GM18505 (cell line): ENCODE measurements around the gene NHLH1.

Experiments
- ATAC-seq: cut with Tn5 transposase; IDR thresholded peaks from one replicate; pipeline ENCODE4 v1.9.1; 2021; ENCODE audit not compliant: unreplicated experiment
- POLR2A ChIP-seq: IDR thresholded peaks from 4 replicates; pipeline ENCODE4 v1.6.1; 2011; ENCODE audit warnings: borderline replicate concordance; ENCODE audit not compliant: insufficient read depth, insufficient read length; ENCODE audit errors: extremely low read depth

NHLH1 gene

DNA sequence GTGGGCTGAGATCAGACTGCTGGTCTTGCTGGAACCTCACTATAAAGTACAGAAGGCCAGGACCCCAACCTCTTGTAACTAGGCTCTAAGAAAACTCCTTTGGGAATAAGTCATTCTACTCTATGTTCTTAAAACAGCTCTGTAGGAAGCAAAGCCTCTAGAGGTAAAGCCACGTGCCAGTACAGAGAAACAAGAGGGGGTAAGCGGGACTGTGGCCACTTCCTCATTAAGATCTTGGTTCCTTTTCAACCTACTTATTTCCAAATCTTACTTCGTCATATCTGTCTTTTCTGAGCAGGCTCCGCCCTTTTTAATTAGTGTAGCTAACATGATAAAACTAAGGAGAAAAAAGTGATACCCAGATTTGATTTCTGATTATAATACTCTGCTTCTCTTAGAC, 19.9 kb upstream of the NHLH1 start:
- no peak for ATAC-seq

DNA sequence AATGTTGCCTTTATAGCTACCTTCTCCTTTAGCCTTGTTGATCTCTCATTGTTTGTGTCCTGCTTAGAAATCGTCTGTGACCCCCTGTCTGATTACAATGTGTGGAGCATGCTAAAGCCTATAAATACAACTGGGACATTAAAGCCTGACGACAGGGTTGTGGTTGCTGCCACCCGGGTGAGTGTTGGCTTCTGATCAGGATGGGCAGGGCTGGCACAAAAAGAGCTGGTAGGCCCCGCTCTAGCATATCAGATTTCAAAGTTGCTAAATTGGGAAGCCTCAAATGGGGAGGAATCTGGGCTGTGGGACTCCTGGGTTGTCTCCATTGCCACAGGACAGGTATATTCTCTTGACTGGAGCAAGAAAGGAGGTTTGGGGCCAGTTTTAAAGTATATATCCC, 15.2 kb upstream of the NHLH1 start:
- no peak for ATAC-seq
- no peak for TF ChIP-seq POLR2A

More for the DNA sequence above, 19.9 kb upstream of the NHLH1 start:
- no peak for TF ChIP-seq POLR2A

DNA sequence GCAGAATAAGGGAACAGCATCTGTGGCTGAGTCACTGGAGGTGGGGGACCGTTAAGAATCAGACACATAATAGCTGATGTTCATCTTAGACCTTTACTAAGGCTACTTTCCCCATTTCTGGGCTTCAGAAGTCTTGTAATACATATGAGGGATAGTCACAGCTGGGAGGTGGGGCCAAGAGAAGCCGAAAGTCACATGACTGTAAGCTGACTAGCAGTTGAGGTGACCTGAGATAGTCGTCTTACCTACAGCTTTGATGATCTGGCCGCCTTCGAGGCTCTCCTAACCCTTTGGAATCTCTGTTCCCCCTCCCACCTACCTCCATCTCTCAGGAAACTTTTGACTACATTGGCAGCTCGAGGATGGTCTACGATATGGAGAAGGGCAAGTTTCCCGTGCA, 14.3 kb upstream of the NHLH1 start:
- no peak for TF ChIP-seq POLR2A
- no peak for ATAC-seq

DNA sequence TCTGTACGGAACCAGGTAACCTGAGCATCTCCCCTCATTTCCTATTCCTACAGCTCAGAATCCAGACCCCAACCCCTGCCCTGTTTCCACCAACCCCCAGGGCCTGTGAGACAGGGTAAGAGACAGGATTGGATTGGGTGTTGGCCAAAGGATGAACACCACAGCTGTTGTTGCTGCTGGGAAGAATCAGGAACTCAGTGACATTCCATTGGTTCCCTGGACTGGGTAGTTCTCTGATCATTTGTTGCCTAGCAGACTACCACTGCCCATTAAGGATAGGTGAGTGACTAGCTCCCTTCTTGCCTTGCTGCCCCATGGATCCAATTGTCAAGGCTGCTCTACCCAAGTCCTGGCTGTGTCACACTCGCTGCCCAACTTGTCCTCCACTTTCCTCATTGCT, 13.6 kb upstream of the NHLH1 start:
- no peak for ATAC-seq
- TF ChIP-seq POLR2A: no peak

DNA sequence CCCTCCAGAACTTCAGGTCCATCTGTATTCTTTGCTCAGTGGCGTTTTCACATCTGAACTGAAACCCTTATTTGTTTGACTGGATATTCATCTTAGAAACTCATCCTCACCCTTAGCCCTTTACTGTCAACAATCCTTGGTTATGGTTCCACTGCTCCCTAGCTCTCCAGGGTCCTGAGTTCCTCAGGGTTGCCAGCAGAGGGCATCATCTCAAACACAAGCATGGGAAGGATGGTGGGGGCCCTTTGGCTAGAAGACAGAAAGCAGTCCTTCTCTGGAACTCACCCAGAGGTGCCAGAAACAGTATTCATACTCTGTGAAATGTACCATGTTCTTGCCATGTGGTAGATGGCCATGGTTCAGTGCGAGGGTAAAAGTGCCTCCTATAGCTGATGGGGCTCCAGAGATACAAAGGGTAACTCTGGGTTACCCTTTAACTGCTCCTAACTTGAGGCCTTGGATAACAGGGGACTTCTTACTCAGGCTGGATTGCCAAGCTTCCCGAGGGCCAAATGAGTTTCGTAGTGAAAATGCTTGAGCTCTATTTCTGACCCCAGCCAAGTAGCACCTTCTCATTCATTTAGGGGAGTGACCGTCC, 12.4 kb upstream of the NHLH1 start:
- ATAC-seq: no peak
- no peak for TF ChIP-seq POLR2A

DNA sequence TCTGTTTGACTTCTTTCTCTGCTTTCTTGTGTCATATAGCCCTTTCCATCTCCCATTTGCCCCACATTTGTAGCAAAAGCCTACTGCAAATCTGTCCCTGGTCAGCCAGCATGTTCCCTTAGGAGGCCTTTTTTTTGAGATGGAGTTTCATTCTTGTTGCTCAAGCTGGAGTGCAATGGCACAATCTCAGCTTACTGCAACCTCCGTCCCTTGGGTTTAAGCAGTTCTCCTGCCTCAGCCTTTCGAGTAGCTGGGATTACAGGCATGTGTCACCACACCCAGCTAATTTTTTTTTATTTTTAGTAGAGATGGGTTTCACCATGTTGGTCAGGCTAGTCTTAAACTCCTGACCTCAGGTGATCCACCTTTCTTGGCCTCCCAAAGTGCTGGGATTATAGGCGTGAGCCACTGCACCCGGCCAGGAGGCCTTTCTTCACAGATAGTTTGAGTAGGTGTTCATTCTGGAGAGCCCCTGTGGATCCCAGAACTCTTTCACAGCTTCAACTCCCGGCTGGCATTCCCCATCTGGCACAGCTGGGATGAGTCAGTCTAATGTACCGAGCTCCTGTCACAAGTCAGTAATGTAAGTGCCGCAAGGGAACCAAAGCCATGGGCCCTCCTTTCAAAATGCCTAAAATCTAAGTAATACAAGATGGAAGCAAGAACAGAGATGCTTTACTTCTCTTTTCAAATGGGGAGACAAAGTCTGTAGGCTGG, 9.4 kb upstream of the NHLH1 start:
- TF ChIP-seq POLR2A: no peak
- ATAC-seq: no peak

DNA sequence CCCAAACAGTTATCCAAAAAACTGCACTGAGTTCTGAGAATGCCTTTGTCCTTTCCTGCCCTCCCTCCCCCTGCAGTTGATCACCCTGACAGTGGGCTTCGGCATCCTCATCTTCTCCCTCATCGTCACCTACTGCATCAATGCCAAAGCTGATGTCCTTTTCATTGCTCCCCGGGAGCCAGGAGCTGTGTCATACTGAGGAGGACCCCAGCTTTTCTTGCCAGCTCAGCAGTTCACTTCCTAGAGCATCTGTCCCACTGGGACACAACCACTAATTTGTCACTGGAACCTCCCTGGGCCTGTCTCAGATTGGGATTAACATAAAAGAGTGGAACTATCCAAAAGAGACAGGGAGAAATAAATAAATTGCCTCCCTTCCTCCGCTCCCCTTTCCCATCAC, 8.8 kb upstream of the NHLH1 start:
- no peak for ATAC-seq

DNA sequence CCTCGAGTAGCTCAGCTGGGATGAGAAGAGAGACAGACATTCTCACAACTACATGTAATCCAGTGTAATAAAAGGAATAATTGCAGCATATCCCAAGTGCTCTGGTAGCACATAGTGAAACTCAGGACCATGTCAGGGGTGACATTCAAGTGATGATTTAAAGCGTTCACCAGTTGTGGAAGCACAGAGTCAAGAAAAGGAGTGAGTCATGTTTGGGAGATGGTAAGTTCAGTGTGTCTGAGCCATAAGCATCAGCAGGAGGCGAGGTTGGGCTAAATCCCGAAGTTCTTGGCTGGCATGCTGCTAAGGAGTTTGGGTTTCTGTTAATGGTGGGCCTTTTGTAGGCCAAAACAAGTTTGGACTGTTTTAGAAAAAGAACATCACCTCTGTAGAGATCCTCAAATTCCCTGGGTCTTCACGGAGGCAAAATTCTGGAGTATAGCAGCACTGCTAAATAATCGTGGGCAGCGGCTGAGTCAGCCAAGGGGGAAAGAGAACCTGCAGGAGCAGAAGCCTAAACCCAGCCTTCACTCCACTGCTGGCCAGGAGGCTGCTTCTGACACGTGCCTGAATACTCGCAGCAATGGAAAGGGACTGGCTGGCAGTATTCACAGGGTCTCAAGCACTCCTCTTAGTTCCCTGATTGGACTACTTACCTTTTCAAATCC, 7.2 kb upstream of the NHLH1 start:
- ATAC-seq: no peak

More for the DNA sequence above, 8.8 kb upstream of the NHLH1 start:
- no peak for TF ChIP-seq POLR2A

DNA sequence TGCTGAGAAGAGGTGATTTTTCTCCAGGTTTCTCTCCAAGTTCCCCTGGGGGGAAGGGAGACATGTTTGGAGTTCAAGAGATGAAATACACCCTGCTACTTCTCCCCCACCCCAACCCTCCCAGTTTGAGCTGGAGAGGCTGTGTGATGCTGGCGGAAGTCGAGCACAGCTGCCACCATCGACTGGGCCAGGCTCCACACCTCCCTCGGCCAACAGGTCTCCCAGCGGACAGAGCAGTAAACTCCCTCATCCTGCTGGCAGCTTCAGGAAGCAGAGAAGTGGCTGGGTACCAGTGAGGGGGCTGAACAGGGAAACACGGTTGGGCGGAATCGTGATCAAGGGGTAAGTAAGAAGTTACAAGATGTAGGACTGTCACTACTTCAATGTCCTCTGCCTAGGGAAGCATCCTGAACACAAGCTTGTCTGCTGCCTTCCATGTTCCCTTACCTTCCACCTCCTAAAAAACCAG, 6.6 kb upstream of the NHLH1 start:
- TF ChIP-seq POLR2A: no peak
- ATAC-seq: no peak

More for the DNA sequence above, 7.2 kb upstream of the NHLH1 start:
- no peak for TF ChIP-seq POLR2A

DNA sequence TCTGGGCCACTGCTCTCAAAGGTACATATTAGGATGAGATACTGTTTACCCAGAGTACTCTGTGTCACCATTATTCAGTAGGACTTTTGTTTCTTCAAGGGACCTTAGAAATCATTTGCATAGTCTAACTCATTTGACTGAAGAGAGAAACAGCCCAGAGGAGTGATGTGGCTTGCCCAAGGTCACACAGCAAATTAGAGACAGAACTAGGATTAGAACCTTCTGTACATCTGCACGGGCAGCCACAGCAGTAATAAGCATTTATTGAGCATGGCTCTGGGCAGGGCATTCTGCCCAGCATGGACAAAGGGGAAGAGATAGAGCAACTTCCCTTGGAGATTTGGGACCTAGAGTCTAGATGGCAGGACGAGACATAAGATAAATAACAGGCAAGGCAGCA, 5.7 kb upstream of the NHLH1 start:
- ATAC-seq: no peak
- TF ChIP-seq POLR2A: no peak

DNA sequence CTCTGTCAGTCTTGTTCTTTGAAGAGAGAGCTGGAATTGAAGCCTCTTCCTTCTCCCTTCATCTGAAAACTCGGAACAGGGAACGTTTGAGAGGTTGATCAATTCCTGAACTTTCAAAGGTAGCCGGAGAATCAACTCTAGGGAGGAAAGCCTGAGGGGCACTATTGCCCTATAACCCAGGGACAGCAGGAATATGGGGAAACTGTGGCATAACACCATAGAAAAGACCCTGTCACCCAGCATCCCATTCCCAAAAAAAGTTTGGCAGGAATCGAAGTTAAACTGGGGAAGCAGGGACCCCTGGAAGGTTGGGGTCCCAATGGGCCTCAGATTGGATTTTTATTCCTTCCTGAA, 5.1 kb upstream of the NHLH1 start:
- TF ChIP-seq POLR2A: no peak
- ATAC-seq: no peak

DNA sequence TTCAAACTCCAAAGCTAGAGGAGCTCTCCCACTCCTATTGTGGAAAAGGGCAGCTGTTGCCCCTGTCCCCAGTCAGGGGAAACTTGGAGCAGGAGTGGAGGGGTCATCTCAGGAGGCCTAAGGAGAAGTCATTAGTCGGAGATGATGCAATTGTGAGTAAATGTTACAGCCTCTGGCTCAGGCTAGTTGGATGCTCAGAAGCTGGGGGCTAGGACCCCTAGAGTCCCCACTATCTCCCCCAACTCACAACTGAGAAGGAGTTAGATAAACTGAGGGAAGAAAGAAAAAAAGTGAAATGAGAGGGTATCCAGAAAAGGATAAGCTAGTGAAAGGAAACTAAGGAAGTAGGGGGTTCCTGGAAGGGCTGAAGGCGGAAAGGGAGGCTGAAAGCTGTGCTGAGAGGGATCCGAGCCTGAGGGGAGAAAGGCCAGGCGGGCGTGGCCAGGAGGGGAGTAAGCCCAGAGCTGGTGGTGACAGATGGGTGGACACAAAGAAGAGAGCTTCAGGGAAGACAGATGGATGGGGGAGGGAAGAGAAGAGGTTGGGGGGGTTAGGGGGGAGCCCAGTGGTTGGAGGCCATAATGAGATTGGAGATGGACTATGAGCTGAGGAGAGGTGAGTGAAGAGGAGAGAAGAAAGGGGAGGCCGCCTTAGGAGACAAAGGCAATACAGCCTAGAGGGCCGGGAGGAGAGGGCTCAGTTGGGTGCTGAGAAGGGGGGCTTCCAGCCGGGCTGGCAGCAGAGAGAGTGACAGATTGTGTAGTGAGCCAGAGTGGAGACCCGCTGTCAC, 4.5 kb upstream of the NHLH1 start:
- TF ChIP-seq POLR2A: no peak
- no peak for ATAC-seq

DNA sequence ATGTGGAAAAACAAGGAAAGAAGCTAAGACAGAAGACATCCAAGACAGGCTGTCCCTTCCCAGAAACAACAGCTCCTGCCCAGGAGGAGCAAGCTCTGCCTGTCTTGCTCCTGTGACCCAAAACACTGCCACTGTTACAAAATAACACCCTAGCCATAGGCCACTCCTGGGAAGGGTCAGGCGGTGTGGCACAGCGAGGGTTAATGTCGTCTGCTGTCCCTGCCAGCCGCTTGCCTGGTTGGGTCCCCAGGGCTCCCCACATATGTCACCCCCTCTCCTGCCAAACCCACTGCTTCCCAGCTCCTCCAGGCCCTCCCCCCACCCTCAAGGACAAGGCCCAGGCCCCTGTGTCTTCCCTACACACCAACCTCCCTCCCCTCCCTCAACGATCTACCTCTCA, 3.9 kb upstream of the NHLH1 start:
- TF ChIP-seq POLR2A: no peak
- ATAC-seq: no peak
